ENCODE measurements around the gene HSD3B1. TPM values are rescaled to one million over a fixed set of nuclear protein-coding genes. Genes with fewer than 3 reads are reported as not detected.
"Not testable (repeated sequence)": the region's sequence is repeated elsewhere in the genome, so short reads cannot be mapped to it uniquely, and the experiment has no call there.

HSD3B1 gene
- total RNA-seq, 1 donor from 2014 or later: not detected

DNA sequence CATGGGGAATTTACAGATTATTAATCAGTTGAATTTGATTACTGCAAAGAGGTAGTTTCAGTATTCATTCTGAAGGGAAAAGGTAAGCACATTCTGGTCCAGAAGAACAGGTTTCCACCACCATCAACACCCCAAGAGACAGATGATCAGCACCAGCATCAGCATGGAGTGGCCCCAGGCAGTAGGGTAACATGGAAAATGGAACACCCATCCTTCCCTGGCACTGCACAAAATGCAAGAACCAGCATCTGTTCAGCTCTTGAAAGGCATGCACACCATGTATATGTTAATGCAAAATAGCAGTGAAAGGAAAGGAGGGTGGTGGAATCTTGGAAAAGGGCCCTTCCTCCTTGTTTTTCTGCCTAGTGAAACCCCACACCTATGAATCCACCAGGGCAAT lies 9.2 kb downstream of the HSD3B1 start:
- Histone ChIP-seq H3K4me1 (no peaks in the 10 kb centered on the region), H3K9me3 (no peaks in the 10 kb centered on the region), H3K27ac (no peak overlapping the region), H3K4me3 (no peak overlapping the region), H3K36me3 (no peaks in the 10 kb centered on the region), H3K27me3 (no peaks in the 10 kb centered on the region)
- no peak for DNase-seq (ENCODE audit: low spot score in 2 of 2)
- intact Hi-C loops (cut with DNase I): no loop called here
- TF ChIP-seq, protein P1, sequence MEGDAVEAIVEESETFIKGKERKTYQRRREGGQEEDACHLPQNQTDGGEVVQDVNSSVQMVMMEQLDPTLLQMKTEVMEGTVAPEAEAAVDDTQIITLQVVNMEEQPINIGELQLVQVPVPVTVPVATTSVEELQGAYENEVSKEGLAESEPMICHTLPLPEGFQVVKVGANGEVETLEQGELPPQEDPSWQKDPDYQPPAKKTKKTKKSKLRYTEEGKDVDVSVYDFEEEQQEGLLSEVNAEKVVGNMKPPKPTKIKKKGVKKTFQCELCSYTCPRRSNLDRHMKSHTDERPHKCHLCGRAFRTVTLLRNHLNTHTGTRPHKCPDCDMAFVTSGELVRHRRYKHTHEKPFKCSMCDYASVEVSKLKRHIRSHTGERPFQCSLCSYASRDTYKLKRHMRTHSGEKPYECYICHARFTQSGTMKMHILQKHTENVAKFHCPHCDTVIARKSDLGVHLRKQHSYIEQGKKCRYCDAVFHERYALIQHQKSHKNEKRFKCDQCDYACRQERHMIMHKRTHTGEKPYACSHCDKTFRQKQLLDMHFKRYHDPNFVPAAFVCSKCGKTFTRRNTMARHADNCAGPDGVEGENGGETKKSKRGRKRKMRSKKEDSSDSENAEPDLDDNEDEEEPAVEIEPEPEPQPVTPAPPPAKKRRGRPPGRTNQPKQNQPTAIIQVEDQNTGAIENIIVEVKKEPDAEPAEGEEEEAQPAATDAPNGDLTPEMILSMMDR (IDR thresholded peaks at IDR 0.05): no peak

DNA sequence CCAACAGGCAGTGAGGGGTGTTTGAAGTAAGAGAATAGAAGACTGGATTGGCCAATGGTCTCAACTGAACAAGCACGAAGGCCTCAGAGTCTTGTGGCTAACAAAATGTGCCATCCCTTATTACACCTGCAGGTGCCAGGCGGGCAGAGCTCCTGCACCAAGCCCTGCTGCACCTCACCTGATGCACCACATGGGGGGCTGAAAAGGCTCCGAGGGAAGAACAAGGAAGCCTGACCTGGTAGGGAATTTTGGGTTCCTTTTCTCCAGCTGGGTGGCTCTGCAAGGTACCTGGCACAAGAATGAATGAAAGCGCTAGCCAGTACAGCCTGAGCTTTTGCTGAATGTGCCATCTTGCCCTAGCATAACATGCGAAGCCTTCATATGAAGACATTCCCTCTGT lies 9.7 kb downstream of the HSD3B1 start:
- intact Hi-C loops (cut with DNase I): no loop called here
- TF ChIP-seq, protein P1 (IDR thresholded peaks at IDR 0.05): no peak
- Histone ChIP-seq H3K4me3 (no peak overlapping the region), H3K9me3 (no peaks in the 10 kb centered on the region), H3K27me3 (no peaks in the 10 kb centered on the region), H3K27ac (no peak overlapping the region), H3K36me3 (no peaks in the 10 kb centered on the region), H3K4me1 (no peaks in the 10 kb centered on the region)
- no peak for DNase-seq (ENCODE audit: low spot score in 2 of 2)

DNA sequence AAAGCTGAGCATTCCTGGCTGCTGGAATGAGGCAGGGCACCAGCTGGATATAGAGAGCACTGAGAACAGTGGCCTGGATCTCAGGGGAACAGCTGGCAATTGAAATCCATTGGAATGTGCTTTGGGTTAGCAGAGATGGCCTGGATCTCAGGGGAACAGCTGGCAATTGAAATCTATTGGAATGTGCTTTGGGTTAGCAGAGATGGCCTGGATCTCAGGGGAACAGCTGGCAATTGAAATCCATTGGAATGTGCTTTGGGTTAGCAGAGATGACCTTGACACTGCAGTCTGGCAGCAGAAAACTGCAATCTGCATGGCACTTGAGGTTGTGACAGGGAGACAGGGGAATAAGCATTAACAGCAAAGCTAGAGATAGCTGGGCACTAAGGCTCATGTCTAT lies 10.7 kb downstream of the HSD3B1 start:
- H3K9me3 ChIP-seq; H3K27ac ChIP-seq; H3K4me1 ChIP-seq; intact Hi-C loops (cut with DNase I); H3K36me3 ChIP-seq; DNase-seq (ENCODE audit: low spot score in 2 of 2); H3K27me3 ChIP-seq; H3K4me3 ChIP-seq: not testable (repeated sequence)

DNA sequence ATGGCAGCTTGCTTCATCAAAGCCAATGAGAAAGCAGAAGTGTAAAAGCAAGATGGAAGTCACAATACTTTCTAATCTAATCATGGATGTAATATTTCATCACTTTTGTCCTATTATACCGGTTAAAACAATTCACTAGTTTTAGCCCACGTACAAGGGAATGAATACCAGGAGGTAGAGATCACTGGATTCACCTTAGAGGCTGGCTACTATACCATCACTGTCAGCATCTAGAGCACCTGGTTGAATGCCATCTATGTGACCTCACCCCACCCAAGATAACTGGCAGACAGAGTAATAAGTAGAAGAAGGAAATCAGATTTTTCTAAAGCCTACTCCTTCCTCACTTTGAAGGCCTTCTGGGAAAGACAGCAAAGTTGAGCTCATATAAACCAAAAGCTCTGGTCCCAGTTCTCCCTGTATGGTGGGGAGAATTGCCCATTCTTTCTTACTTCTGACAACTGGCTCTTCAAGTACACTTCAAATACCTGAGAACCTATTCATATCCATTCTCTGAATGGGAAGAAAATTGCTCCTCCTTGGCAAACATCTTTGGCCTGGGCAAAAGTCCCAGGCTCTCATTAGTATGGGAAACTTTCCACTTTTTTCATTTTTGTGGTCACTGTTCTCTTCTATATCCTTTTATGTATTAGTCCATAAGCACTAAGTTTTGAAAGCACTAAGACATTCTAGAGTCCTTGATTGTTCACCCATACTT lies 24.8 kb downstream of the HSD3B1 start:
- Histone ChIP-seq H3K4me1 (no peaks in the 10 kb centered on the region), H3K36me3 (no peaks in the 10 kb centered on the region), H3K27ac (no peak overlapping the region), H3K27me3 (no peaks in the 10 kb centered on the region), H3K9me3 (no peaks in the 10 kb centered on the region), H3K4me3 (no peak overlapping the region)
- intact Hi-C loops (cut with DNase I): no loop called here
- TF ChIP-seq, protein P1 (IDR thresholded peaks at IDR 0.05): no peak
- DNase-seq (ENCODE audit: low spot score in 2 of 2): no peak

DNA sequence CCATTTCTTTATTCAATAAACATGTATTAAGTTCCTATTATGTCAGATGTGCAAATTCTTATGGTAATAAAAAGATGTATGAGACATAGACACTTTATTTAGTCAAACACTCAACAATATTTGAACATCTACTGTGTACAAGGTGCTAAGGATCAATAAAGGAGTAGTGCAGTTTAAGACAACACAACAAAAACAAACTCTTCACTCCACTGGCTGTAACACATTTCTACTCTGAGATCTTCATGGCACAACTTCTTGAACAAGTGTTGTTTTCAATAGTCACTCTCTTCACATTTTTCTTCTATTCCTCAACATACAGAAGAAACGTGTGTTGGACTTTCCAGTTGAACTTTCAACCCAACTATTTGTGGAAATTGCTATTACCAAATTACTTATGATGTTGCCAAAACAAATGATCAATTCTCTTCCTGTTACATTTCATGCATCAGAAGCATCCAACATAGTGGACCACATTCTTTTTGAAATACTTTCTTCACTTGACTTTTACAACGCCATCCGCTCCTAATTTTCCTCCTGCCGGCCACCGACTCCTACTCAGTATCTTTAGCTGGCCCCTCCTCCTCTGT lies 25.4 kb downstream of the HSD3B1 start:
- TF ChIP-seq, protein P1 (IDR thresholded peaks at IDR 0.05): no peak
- no peak for DNase-seq (ENCODE audit: low spot score in 2 of 2)
- Histone ChIP-seq H3K9me3 (no peaks in the 10 kb centered on the region), H3K4me3 (no peak overlapping the region), H3K4me1 (no peaks in the 10 kb centered on the region), H3K27ac (no peak overlapping the region), H3K36me3 (no peaks in the 10 kb centered on the region), H3K27me3 (no peaks in the 10 kb centered on the region)
- intact Hi-C loops (cut with DNase I): no loop called here

DNA sequence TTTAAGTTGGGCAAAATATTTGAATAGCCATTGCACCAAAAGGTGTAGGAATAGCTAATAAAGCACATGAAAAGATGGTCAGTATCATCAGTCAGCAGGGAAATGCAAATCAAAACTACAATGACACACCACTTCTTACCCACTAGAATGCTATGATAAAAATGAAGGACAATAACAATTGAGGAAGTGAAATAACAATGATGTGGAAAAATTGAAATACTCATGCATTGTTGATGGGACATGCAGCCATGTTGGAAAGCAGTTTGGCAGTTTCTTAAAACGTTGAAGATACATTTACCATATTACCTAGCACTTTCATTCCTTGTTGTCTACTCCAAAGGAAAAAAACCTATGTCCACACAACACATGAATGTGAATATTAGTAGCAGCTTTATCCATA lies 28.4 kb downstream of the HSD3B1 start:
- no peaks in the 10 kb centered on the region for H3K36me3 ChIP-seq
- TF ChIP-seq, protein P1 (IDR thresholded peaks at IDR 0.05): no peak
- H3K9me3 ChIP-seq: no peaks in the 10 kb centered on the region
- no peak for DNase-seq (ENCODE audit: low spot score in 2 of 2)
- H3K4me1 ChIP-seq: no peaks in the 10 kb centered on the region
- no peak overlapping the region for H3K4me3 ChIP-seq
- intact Hi-C loops (cut with DNase I): no loop called here
- H3K27ac ChIP-seq: no peak overlapping the region
- H3K27me3 ChIP-seq: no peaks in the 10 kb centered on the region
